Stomach (tissue), 4 donors: Measurements from ENCODE around the gene SH2B2.

ENCODE experiments used
- POLR2A ChIP-seq, 4 donors: fragments of 450-650 bp; IDR thresholded peaks; one replicate each; pipeline ENCODE4 v1.6.1; 2016; ENCODE audit warnings: antibody characterized with exemption in 4 of 4, control low read depth in 2 of 4, mild to moderate bottlenecking in 1 of 4, moderate library complexity in 1 of 4
- POLR2AphosphoS5 ChIP-seq, 3 donors: sonication (generic); formaldehyde crosslinking; IDR thresholded peaks; one replicate each; pipeline ENCODE4 v1.6.1; 2016; ENCODE audit warnings: antibody characterized with exemption in 3 of 3

DNA sequence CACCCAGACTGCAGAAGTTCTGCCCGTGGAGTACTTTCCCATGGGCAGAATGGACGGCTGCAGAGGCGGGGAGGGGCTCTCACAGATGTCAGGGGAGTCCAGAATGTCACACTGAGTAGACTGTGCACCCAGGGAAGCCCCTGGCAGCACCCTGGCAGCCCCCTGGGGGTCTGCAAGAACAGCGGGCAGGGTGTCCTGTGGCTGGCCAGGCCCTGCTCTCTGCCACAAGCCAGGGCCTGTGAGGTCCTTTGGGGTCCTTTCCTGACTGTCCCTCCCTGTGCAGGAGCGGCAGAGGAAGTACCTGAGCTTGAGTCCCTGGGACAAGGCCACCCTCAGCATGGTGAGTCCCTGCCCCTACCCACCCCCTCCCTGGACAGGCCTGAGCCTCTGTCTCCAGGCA is 6.1 kb upstream of the SH2B2 start:
- TF ChIP-seq POLR2A (IDR thresholded peaks at IDR 0.05) (no peak), POLR2AphosphoS5 (IDR thresholded peaks at IDR 0.05) (no peak)
